BLaER1 treated with 17β-estradiol and CSF1 and Interleukin-3, amounts not matched to agents 10 nM and 100 nM (cell line): ENCODE data around the gene PCDHGA12.
A peak's percentile ranks its signal among the peaks of the same experiment; 100 is the strongest.
"Not testable (repeated sequence)": the region's sequence is repeated elsewhere in the genome, so short reads cannot be mapped to it uniquely, and the experiment has no call there.

Source experiments
- H3K27ac ChIP-seq, 11 experiments: shearing (Covaris generic); formaldehyde crosslinking; 2 replicates each; pipeline ENCODE4 v1.8.1; 2022
- H3K27me3 ChIP-seq, 11 experiments: shearing (Covaris generic); formaldehyde crosslinking; 2 replicates each; pipeline ENCODE4 v1.8.1; 2022
- H3K36me3 ChIP-seq, 11 experiments: shearing (Covaris generic); formaldehyde crosslinking; 2 replicates each; pipeline ENCODE4 v1.8.1; 2022
- H3K4me1 ChIP-seq, 10 experiments: shearing (Covaris generic); formaldehyde crosslinking; 2 replicates each; pipeline ENCODE4 v1.8.1; 2022
- H3K4me2 ChIP-seq, 11 experiments: shearing (Covaris generic); formaldehyde crosslinking; 2 replicates each; pipeline ENCODE4 v1.8.1; 2022
- H3K4me3 ChIP-seq, 10 experiments: shearing (Covaris generic); formaldehyde crosslinking; 2 replicates each; pipeline ENCODE4 v1.8.1; 2022
- H3K9ac ChIP-seq, 11 experiments: shearing (Covaris generic); formaldehyde crosslinking; 2 replicates each; pipeline ENCODE4 v1.8.1; 2022
- H3K9me3 ChIP-seq, 11 experiments: shearing (Covaris generic); formaldehyde crosslinking; replicated peaks in 1 of 11; 2 replicates each; pipeline ENCODE4 v1.8.1; 2022
- H4K20me1 ChIP-seq, 11 experiments: shearing (Covaris generic); formaldehyde crosslinking; 2 replicates each; pipeline ENCODE4 v1.8.1; 2022
- Cebpa-rat ChIP-seq, 11 experiments: shearing (Covaris generic); IDR thresholded peaks; 2 replicates each; pipeline ENCODE4 v1.8.1; 2022

The PCDHGA12 gene

DNA sequence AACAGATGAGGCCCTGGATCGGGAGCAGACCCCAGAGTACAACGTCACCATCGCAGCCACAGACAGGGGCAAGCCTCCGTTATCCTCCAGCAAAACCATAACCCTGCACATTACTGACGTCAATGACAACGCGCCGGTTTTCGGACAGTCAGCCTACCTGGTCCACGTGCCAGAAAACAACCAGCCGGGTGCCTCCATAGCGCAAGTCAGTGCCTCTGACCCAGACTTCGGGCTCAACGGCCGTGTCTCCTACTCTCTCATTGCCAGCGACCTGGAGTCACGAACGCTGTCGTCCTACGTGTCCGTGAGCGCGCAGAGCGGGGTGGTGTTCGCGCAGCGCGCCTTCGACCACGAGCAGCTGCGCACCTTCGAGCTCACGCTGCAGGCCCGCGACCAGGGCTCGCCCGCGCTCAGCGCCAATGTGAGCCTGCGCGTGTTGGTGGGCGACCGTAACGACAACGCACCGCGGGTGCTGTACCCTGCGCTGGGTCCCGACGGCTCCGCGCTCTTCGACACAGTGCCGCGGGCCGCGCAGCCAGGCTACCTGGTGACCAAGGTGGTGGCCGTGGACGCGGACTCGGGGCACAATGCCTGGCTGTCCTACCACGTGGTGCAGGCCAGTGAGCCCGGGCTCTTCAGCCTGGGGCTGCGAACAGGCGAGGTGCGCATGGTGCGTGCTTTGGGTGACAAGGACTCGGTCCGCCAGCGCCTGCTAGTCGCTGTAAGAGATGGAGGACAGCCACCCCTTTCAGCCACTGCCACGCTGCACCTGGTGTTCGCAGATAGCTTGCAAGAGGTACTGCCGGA, 11.0 kb upstream of the PCDHGA12 start:
- H3K4me1 ChIP-seq: peaks cover 0 to 16% (median 7%) of the 10 kb centered on the region in 10 experiments; a peak in 13 of 20 replicates
- H3K9me3 ChIP-seq: peaks cover 73 to 82% (median 76%) of the 10 kb centered on the region in 11 experiments

DNA sequence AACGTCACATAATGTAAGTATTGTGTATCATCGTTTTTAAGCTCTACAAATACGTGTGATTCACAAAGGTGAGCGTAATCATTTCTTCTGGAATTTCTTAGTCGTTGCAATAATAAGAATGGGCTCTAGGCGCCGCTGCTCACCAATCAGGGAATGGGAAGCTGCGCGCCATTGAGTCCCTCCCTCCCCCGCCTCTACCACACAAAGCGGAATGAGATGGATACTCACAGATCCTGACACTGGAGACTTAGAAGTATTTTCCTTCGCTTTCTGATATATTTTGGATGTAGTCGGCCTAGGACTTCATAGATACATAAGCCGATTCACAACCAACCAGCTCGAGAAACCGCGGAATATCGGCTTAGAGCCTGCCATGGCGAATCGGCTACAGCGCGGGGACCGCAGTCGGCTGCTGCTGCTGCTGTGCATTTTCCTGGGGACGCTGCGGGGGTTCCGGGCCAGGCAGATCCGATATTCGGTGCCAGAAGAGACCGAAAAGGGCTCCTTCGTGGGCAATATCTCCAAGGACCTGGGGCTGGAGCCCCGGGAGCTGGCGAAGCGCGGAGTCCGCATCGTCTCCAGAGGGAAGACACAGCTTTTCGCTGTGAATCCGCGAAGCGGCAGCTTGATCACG, 9.3 kb upstream of the PCDHGA12 start, which contains the start of gene PCDHGA11:
PCDHGA11 (plus strand) TSS at position 197 of the 634 bp plus-strand sequence; CDS start at position 374, 177 bp downstream.
- H3K4me1 ChIP-seq: peaks cover 0 to 3% (median 0%) of the 10 kb centered on the region in 10 experiments; a peak in 2 of 20 replicates
- H3K4me2 ChIP-seq: no peak within 1 kb of the TSS
- H3K9ac ChIP-seq: no peak within 1 kb of the TSS
- peak within 1 kb of the TSS in 6 of 10 experiments; percentile 2 to 35 (median 16); a peak in 4 of 20 replicates for H3K4me3 ChIP-seq
- TF ChIP-seq Cebpa-rat (IDR thresholded peaks at IDR 0.05): no peak
- H3K9me3 ChIP-seq: peaks cover 63 to 77% (median 70%) of the 10 kb centered on the region in 11 experiments
- no peaks in the 10 kb centered on the region for H4K20me1 ChIP-seq
- no peak within 1 kb of the TSS for H3K27ac ChIP-seq
- peaks cover 8 to 42% (median 31%) of the 10 kb centered on the region in 11 experiments; a peak in 20 of 22 replicates for H3K27me3 ChIP-seq
- peaks cover 0 to 51% (median 27%) of the 10 kb centered on the region in 11 experiments; a peak in 14 of 22 replicates for H3K36me3 ChIP-seq

More for the DNA sequence above, 11.0 kb upstream of the PCDHGA12 start:
- H3K36me3 ChIP-seq: peaks cover 0 to 47% (median 27%) of the 10 kb centered on the region in 11 experiments; a peak in 14 of 22 replicates
- peaks cover 14 to 54% (median 43%) of the 10 kb centered on the region in 11 experiments for H3K27me3 ChIP-seq
- H3K4me2 ChIP-seq: no peak overlapping the region
- no peak overlapping the region for H3K9ac ChIP-seq
- H3K4me3 ChIP-seq: peak overlapping the region in 4 of 10 experiments; percentile 23 to 48 (median 37); a peak in 3 of 20 replicates
- no peaks in the 10 kb centered on the region for H4K20me1 ChIP-seq
- TF ChIP-seq Cebpa-rat (IDR thresholded peaks at IDR 0.05): no peak
- H3K27ac ChIP-seq: no peak overlapping the region

- Histone ChIP-seq H3K36me3 (peaks cover 0 to 55% (median 31%) of the 10 kb centered on the region in 11 experiments; a peak in 14 of 22 replicates), H3K9me3 (peaks cover 63 to 81% (median 70%) of the 10 kb centered on the region in 11 experiments), H3K27me3 (peaks cover 8 to 42% (median 31%) of the 10 kb centered on the region in 11 experiments; a peak in 20 of 22 replicates), H3K4me1 (no peaks in the 10 kb centered on the region), H3K27ac (no peak overlapping the region), H3K4me3 (peak overlapping the region in 4 of 10 experiments; percentile 14 to 35 (median 16); a peak in 1 of 20 replicates), H4K20me1 (no peaks in the 10 kb centered on the region), H3K9ac (no peak overlapping the region), H3K4me2 (no peak overlapping the region)
- no peak for TF ChIP-seq Cebpa-rat (IDR thresholded peaks at IDR 0.05)
Measured at GRCh38 chr5:141421489-141421855, 8.8 kb upstream of the PCDHGA12 start.

- Histone ChIP-seq H3K27ac (no peak overlapping the region), H3K4me2 (no peak overlapping the region), H3K4me3 (no peak overlapping the region), H3K4me1 (no peaks in the 10 kb centered on the region), H3K9ac (no peak overlapping the region), H3K9me3 (peaks cover 64 to 89% (median 71%) of the 10 kb centered on the region in 11 experiments), H3K36me3 (peaks cover 9 to 68% (median 44%) of the 10 kb centered on the region in 11 experiments; a peak in 17 of 22 replicates), H4K20me1 (no peaks in the 10 kb centered on the region), H3K27me3 (peaks cover 8 to 39% (median 29%) of the 10 kb centered on the region in 11 experiments; a peak in 20 of 22 replicates)
- TF ChIP-seq Cebpa-rat (IDR thresholded peaks at IDR 0.05): no peak
Measured at GRCh38 chr5:141422742-141423291, 7.5 kb upstream of the PCDHGA12 start.

DNA sequence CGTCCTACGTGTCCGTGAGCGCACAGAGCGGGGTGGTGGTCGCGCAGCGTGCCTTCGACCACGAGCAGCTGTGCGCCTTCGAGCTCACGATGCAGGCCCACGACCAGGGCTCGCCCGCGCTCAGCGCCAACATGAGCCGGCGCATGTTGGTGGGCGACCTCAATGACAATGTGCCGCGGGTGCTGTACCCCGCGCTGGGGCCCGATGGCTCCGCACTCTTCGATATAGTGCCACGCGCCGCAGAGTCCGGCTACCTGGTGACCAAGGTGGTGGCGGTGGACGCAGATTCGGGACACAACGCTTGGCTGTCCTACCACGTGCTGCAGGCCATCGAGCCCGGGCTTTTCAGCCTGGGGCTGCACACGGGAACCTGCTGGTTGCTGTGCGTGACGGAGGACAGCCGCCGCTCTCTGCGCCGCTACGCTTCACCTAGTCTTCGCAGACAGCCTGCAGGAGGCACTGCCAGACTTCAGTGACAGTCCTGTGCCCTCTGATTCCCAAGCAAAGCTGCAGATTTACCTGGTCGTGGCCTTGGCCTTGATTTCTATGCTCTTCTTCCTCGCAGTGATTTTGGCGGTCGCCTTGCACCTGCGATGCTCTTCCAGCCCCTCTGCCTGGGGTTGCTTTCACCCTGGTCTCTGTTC, 2.4 kb upstream of the PCDHGA12 start:
- H3K4me2 ChIP-seq: no peak overlapping the region
- no peaks in the 10 kb centered on the region for H4K20me1 ChIP-seq
- H3K36me3 ChIP-seq: peaks cover 9 to 44% (median 28%) of the 10 kb centered on the region in 11 experiments; a peak in 18 of 22 replicates
- H3K9ac ChIP-seq: no peak overlapping the region
- H3K27ac ChIP-seq: no peak overlapping the region
- H3K4me1 ChIP-seq: peaks cover 0 to 5% (median 2%) of the 10 kb centered on the region in 10 experiments; a peak in 3 of 20 replicates
- H3K4me3 ChIP-seq: no peak overlapping the region
- no peak for TF ChIP-seq Cebpa-rat (IDR thresholded peaks at IDR 0.05)
- peaks cover 0 to 3% (median 0%) of the 10 kb centered on the region in 11 experiments; a peak in 1 of 22 replicates for H3K27me3 ChIP-seq
- peaks cover 42 to 64% (median 50%) of the 10 kb centered on the region in 11 experiments for H3K9me3 ChIP-seq

DNA sequence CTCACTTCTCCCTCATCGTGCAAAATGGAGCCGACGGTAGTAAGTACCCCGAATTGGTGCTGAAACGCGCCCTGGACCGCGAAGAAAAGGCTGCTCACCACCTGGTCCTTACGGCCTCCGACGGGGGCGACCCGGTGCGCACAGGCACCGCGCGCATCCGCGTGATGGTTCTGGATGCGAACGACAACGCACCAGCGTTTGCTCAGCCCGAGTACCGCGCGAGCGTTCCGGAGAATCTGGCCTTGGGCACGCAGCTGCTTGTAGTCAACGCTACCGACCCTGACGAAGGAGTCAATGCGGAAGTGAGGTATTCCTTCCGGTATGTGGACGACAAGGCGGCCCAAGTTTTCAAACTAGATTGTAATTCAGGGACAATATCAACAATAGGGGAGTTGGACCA, 979 bp downstream of the PCDHGA12 start:
- Histone ChIP-seq H3K36me3 (peaks cover 13 to 45% (median 23%) of the 10 kb centered on the region in 11 experiments; a peak in 18 of 22 replicates), H4K20me1 (no peaks in the 10 kb centered on the region), H3K27ac (peak overlapping the region in 10 of 11 experiments; percentile 37 to 85 (median 76); a peak in 20 of 22 replicates), H3K9ac (peak overlapping the region; percentile 62 to 84 (median 77)), H3K9me3 (peaks cover 63 to 78% (median 68%) of the 10 kb centered on the region in 11 experiments), H3K4me3 (peak overlapping the region; percentile 59 to 77 (median 68)), H3K4me1 (peaks cover 0 to 11% (median 2%) of the 10 kb centered on the region in 10 experiments; a peak in 3 of 20 replicates), H3K4me2 (peak overlapping the region; percentile 69 to 89 (median 82)), H3K27me3 (no peaks in the 10 kb centered on the region)
- no peak for TF ChIP-seq Cebpa-rat (IDR thresholded peaks at IDR 0.05)

- peaks cover 9 to 35% (median 16%) of the 10 kb centered on the region in 11 experiments; a peak in 18 of 22 replicates for H3K36me3 ChIP-seq
- H3K4me3 ChIP-seq: peak overlapping the region in 7 of 10 experiments; percentile 7 to 77 (median 68); a peak in 11 of 20 replicates
- H3K27ac ChIP-seq, H3K27me3 ChIP-seq, H3K9ac ChIP-seq, H4K20me1 ChIP-seq, H3K4me2 ChIP-seq: not testable (repeated sequence)
- peaks cover 53 to 78% (median 72%) of the 10 kb centered on the region in 11 experiments for H3K9me3 ChIP-seq
- H3K4me1 ChIP-seq: peaks cover 0 to 11% (median 2%) of the 10 kb centered on the region in 10 experiments; a peak in 3 of 20 replicates
Measured at GRCh38 chr5:141432308-141432707, 2.0 kb downstream of the PCDHGA12 start.

- H3K27ac ChIP-seq, H4K20me1 ChIP-seq, H3K27me3 ChIP-seq, H3K9ac ChIP-seq: not testable (repeated sequence)
- Histone ChIP-seq H3K4me2 (peak overlapping the region in 2 of 11 experiments; percentile 1 to 24; a peak in 2 of 22 replicates), H3K4me3 (peak overlapping the region in 3 of 10 experiments; percentile 14 to 33 (median 24); a peak in 3 of 20 replicates), H3K9me3 (peaks cover 52 to 78% (median 72%) of the 10 kb centered on the region in 11 experiments), H3K4me1 (peaks cover 0 to 11% (median 2%) of the 10 kb centered on the region in 10 experiments; a peak in 3 of 20 replicates), H3K36me3 (peaks cover 5 to 31% (median 13%) of the 10 kb centered on the region in 11 experiments; a peak in 18 of 22 replicates)
Measured at GRCh38 chr5:141432726-141433125, 2.4 kb downstream of the PCDHGA12 start.
